Measurements from ENCODE around the gene MYMK.

Gene MYMK

DNA sequence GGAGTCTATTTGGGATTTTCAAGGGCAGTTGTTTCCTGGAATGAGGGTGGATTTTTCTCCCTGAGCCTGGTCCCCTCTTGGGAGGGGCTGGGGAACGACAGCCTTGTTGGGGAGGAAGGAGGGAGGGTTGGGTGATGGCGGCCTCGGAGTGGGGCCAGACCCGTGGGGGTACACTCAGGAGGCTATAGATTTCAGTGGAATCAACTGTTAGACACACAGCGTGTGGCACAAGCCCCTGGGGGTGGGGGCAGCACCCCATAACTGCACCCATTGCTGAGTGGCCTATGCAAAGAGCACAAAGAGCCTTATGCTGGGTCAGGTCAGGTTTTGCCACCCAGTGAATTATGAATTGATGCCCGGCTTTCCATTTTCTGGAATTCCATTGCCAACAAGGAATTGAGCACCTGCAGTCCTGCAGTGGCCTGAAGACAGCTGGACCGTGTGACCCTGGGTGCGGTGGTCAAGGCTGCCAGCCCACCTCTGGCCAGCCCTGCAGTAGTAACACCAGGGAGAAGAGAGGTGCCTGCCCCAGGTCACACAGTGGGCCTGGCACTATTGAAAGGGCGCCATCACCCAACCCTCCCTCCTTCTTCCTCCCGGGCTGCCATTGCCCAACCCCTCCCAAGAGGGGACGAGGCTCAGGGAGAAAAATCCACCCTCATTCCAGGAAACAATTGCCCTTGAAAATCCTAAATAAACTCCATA is 8.4 kb downstream of the MYMK start:
- DNase-seq = no peak

GRCh38 chr9:133515615-133516255 is 9.0 kb downstream of the MYMK start:
- DNase-seq = no peak

DNA sequence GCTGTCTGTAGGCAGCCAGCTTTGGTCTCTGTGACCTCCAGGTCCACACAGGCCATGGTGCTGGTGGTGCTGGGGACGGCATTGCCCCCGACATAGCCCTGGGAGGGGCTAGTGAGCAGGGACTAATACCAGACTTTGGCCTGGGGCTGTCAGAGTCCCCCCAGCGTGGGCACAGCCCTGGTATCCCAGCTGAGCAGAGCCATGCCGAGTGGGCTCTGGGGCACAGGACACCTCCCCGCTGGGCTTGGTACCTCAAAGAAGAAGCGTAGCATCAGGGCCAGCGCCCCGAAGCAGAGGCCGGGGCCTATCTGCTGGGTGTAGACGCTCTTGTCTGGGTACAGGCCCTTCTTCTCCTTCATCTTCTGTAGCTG is 9.5 kb downstream of the MYMK start:
- DNase-seq = no peak

DNA sequence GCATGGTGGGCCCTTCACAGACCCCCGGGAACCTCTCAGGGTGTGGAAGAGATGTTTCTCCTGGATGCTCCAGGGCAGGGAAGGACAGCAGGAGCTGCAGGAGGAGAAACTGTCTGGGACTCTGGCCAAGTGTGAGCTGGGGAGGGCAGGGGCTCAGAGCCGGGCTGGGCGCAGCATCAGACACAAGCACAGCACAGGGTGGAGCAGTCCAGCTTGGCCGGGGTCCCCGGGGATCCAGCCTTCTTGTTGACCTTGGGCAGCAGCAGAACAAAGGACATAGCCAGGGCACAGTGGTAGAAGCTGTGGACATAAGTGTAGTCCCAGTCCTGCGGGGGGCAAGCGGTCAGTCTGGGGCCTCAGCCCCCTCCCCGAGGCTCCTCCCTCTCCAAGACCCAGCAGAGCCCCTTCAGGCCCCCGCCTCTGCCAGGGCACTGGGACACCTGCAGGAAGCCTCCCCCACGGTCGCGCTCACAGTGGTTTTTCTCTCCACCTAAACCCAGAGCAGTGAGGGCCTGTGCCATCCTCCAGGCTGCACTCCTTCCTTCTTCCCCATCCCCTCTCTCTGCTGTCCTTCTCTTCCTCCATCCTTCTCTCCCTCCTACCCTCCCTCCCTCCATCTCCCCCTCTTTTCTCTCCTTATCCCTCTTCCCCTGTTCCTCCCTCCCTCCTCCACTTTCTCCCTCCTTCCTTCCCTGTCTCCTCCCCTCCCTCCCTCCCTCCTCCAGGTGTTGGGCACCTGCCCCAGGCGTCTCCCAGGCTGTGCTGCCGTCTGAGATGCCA is 10.1 kb downstream of the MYMK start:
- DNase-seq = peak; percentile 95

GRCh38 chr9:133513214-133514100 is 11.3 kb downstream of the MYMK start:
- peak; percentile 98 for DNase-seq

- DNase-seq = peak; percentile 74
Measured at GRCh38 chr9:133512253-133513213, 12.2 kb downstream of the MYMK start.

DNA sequence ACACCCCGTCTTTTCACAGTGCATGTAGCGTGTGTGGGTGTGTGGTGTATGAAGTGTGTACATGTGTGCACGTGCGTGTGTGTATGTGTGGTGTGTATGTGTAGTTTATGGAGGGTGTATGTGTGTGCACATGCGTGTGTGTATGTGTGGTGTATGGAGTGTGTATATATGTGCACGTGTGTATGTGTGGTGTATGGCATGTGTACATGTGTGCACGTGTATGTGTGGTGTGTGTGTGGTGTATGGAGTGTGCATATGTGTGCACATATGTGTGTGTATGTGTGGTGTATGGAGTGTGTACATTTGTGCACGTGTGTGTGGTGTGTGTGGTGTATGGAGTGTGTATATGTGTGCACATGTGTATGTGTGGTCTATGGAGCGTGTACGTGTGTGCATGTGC is 13.2 kb downstream of the MYMK start:
- no peak for DNase-seq

DNA sequence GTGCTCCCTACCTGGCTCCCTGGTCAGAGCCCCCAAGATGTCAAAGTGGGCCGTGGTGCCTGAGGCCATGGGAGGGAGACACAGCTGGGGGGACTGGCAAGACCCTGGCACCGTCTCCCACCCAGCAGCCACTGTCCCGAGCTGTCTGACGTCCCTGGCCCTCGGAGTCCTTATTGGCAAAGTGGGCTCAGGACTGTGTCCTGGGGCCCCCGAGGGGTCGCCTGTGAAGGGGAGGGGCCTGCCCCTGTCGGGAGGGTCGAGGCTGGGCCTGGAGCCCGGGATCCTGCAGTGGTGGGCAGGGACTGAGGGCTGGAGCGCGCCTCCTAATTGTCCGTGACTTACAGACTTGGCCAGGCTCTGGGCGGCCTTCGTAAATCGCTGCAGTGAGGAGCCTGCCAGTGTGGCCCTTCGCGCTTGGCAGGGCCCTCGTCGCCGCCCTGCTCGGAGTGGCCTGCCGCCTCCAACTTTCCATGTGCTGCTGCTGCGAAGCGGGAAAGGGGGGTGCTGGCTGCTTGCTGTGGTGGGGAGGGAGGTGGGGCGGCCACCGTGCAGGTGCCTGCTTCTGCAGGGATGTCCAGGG is 13.7 kb downstream of the MYMK start:
- DNase-seq = no peak

DNA sequence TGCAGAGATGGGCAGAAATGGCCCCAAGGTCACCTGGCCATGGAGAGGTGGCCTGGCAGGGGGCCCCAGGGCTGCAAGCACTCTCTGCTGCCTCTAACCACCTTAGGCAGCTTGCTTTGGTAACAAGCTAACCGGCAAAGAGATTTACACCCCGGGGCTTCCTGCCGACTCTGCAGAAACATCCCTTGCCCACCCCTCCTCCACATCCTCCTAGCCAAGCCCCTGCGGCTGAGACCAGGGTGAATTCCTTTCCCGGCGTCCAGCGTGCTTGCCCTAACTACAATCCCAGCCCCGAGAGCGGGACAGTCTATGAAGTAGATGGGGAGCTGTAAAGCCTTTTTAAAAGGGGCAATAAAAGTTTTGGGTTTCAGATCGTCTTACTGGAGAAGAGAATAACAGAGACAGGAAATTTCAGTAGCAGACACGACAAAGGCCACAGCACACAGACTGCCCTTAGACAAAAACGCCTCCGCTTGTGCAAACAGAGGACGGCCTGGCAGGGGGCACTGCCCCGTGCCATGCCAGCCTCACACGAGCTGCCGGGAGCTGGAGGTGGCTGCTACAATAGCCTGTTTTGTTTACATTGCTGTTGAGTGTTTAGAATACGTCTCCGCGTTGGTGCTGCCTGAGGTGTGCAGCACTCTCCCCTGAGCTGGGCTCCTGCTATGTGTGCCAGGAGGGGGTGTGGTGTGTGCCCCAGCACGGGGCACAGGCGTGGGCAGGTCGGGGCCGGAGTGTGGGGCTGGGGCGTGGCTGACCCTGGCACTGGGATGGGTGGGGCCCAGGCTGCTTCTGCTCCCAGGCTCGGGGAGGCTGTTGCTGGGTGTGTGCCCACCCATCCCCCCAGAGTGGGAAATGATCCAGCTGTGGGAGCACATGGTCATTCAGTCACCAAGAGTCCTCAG is 15.3 kb downstream of the MYMK start:
- DNase-seq = peak; percentile 98

DNA sequence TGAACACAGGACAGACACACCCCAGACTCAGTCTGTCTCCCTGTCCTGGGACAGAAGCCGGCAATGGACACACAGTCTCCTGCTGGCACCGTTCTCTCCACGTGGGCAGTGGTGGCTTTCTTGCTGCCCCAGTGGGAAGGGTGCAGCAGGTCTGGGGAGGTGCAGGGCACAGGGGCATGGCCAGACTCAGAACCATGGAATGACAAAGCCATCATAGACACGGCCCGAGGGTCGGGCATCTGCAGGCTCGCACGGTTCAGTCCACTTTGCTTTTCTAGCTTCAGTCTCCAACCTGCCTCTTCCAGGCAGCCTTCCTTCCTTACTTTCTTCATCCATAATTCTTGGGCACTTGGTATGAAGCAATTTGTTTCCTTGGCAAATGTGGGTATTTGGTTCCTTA is 16.7 kb downstream of the MYMK start:
- no peak for DNase-seq

- DNase-seq = no peak
Measured at GRCh38 chr9:133507246-133507965, 17.4 kb downstream of the MYMK start.

DNA sequence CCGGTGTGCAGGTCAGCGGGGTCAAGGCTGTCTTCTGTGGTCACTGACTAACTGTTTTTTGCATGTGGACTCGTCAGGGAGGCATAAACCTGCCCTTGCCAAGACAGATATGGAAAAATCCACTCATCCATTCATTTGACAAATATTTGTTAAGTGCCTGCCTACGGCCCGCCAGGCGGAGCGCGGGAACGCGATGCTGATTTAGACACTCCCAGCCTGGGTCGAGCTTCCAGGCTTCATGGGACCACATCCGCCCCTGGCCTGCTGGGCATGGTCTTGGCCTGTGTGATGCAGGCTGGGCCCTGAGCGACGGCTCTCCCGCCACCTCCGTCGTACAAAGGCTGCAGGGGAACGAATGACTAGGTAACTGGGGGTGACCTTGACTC is 18.1 kb downstream of the MYMK start:
- DNase-seq = peak; percentile 29

GRCh38 chr9:133505901-133506652 is 18.7 kb downstream of the MYMK start:
- DNase-seq = no peak

GRCh38 chr9:133505186-133505830 is 19.5 kb downstream of the MYMK start:
- DNase-seq = no peak

- DNase-seq = no peak
Measured at GRCh38 chr9:133502112-133502511, 22.6 kb downstream of the MYMK start.

DNA sequence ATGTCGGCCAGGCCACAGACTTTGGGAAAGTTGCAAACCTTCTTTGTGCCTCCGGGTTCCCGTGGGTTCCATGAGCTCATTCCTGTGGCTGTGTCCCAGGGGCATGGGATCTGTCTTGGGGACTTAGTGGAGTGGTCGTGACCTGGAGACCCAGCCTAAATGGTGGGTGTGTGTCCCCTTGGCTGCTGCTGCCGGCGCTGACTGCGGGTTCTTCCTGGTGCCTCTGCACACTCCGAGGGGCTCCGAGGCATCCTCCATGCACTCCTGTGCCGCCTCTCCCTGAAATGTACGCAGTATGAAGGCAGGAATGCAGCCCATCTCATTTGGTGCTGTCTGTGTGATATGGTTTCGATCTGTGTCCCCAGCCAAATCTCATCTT is 24.9 kb downstream of the MYMK start:
- no peak for DNase-seq

DNA sequence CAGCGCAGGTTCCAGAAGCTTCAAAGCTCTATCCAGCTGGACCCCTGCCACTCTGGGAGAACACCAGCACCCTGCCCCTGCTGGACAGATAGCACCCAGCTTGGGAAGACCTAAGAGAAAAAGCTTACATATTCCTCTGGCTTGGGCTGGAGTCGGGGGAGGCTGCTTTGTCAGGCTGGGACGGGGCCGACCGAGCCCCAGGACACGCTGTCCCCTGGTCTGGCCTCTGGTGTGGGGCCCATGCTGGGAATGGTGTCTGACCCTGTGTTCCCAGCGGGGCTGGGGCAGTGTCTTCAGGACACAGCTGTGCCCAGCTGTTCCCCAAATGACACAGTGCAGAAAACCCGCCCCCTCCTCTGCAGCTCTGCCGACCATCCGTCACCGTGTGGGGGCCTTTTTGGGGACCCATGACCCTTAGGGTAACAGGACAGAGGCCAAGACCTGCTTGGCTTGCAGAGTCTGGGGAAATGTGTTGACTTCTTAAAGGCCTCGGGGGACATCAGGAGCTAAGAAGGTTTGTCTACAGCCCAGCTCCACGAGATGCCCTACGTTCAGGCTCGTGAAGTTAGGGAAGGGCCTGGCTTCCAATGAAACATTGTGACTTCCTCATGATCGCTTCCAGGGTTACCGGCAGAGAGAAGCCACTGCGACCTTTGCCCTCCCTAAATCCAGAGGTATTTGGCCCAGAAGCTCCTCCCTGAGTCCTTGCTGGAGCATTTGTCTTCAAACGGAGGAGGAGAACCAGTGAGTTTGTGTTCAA is 25.4 kb downstream of the MYMK start:
- DNase-seq = no peak

Measured in NCI-H69 (cell line).